ENCODE data around the gene PRPF38B. TPM values are rescaled to one million over a fixed set of nuclear protein-coding genes. Genes with fewer than 3 reads are reported as not detected.
A peak's percentile ranks its signal among the peaks of the same experiment; 100 is the strongest.

The PRPF38B gene
- total and polyA plus RNA-seq, 9 of the 15 experiments (the other 6 are each of a cell fraction or from before 2014, with no cell fraction given): 25.3 to 85.5 (median 66.4) TPM

DNA sequence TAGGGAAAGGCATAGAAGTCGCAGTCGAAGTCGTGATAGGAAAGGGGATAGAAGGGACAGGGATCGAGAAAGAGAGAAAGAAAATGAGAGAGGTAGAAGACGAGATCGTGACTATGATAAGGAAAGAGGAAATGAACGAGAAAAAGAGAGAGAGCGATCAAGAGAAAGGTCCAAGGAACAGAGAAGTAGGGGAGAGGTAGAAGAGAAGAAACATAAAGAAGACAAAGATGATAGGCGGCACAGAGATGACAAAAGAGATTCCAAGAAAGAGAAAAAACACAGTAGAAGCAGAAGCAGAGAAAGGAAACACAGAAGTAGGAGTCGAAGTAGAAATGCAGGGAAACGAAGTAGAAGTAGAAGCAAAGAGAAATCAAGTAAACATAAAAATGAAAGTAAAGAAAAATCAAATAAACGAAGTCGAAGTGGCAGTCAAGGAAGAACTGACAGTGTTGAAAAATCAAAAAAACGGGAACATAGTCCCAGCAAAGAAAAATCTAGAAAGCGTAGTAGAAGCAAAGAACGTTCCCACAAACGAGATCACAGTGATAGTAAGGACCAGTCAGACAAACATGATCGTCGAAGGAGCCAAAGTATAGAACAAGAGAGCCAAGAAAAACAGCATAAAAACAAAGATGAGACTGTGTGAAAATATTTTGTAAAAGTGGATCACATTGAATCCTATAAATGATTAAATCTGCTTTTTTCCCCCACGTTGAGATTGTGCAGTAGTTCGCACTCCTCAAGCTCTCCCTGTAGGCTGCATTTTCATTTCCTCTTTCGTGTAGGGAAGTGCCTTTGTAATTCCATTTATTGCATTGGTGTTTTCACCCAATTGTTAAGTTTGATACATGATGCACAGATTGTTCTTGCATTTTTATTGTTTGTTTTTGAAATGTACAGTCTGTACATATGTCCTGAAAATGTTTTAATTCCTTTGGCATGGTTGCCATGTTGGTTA lies 7.5 kb downstream of the PRPF38B start (continued):
- no peak for TF ChIP-seq STAG1 (CRISPR knock-in tag; IDR thresholded peaks at IDR 0.05; ENCODE audit: borderline replicate concordance)
- no peak for TF ChIP-seq FOXA1 (IDR thresholded peaks at IDR 0.05; ENCODE audit: borderline replicate concordance)
- TF ChIP-seq SPI1 (IDR thresholded peaks at IDR 0.05; ENCODE audit: borderline replicate concordance, low read depth, low read length): peak; percentile 67
- TF ChIP-seq HDAC1 (IDR thresholded peaks at IDR 0.05): peak; percentile 30 to 44; a peak in 1 of 4 replicates
- TF ChIP-seq NFE2L1 (tag; IDR thresholded peaks at IDR 0.05; ENCODE audit: borderline replicate concordance, low read depth): no peak
- TF ChIP-seq, protein P1, sequence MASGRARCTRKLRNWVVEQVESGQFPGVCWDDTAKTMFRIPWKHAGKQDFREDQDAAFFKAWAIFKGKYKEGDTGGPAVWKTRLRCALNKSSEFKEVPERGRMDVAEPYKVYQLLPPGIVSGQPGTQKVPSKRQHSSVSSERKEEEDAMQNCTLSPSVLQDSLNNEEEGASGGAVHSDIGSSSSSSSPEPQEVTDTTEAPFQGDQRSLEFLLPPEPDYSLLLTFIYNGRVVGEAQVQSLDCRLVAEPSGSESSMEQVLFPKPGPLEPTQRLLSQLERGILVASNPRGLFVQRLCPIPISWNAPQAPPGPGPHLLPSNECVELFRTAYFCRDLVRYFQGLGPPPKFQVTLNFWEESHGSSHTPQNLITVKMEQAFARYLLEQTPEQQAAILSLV (tag; IDR thresholded peaks at IDR 0.05): no peak
- TF ChIP-seq MCM5 (IDR thresholded peaks at IDR 0.05; ENCODE audit: low read depth): no peak
- TF ChIP-seq RAD21 (CRISPR knock-in tag; conservative IDR thresholded peaks at IDR 0.05 in 1 of 2, IDR thresholded peaks at IDR 0.05 in 1 of 2): no peak
- TF ChIP-seq CBFA2T3 (IDR thresholded peaks at IDR 0.05): no peak
- TF ChIP-seq, protein P2, sequence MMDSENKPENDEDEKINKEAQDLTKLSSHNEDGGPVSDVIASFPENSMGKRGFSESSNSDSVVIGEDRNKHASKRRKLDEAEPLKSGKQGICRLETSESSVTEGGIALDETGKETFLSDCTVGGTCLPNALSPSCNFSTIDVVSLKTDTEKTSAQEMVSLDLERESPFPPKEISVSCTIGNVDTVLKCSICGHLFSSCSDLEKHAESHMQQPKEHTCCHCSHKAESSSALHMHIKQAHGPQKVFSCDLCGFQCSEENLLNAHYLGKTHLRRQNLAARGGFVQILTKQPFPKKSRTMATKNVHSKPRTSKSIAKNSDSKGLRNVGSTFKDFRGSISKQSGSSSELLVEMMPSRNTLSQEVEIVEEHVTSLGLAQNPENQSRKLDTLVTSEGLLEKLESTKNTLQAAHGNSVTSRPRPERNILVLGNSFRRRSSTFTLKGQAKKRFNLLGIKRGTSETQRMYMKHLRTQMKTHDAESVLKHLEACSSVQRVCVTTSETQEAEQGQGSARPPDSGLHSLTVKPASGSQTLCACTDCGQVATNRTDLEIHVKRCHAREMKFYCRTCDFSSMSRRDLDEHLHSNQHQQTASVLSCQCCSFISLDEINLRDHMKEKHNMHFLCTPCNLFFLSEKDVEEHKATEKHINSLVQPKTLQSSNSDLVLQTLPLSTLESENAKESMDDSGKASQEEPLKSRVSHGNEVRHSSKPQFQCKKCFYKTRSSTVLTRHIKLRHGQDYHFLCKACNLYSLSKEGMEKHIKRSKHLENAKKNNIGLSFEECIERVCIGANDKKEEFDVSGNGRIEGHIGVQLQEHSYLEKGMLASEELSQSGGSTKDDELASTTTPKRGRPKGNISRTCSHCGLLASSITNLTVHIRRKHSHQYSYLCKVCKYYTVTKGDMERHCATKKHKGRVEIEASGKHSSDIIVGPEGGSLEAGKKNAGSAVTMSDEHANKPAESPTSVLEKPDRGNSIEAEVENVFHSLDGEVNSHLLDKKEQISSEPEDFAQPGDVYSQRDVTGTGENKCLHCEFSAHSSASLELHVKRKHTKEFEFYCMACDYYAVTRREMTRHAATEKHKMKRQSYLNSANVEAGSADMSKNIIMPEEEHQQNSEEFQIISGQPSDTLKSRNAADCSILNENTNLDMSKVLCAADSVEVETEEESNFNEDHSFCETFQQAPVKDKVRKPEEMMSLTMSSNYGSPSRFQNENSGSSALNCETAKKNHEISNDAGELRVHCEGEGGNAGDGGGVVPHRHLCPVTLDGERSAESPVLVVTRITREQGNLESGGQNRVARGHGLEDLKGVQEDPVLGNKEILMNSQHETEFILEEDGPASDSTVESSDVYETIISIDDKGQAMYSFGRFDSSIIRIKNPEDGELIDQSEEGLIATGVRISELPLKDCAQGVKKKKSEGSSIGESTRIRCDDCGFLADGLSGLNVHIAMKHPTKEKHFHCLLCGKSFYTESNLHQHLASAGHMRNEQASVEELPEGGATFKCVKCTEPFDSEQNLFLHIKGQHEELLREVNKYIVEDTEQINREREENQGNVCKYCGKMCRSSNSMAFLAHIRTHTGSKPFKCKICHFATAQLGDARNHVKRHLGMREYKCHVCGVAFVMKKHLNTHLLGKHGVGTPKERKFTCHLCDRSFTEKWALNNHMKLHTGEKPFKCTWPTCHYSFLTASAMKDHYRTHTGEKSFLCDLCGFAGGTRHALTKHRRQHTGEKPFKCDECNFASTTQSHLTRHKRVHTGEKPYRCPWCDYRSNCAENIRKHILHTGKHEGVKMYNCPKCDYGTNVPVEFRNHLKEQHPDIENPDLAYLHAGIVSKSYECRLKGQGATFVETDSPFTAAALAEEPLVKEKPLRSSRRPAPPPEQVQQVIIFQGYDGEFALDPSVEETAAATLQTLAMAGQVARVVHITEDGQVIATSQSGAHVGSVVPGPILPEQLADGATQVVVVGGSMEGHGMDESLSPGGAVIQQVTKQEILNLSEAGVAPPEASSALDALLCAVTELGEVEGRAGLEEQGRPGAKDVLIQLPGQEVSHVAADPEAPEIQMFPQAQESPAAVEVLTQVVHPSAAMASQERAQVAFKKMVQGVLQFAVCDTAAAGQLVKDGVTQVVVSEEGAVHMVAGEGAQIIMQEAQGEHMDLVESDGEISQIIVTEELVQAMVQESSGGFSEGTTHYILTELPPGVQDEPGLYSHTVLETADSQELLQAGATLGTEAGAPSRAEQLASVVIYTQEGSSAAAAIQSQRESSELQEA (IDR thresholded peaks at IDR 0.05; ENCODE audit: low read depth): 0 out of 2 replicates have a peak, but pooled peaks have one; percentile 22
- TF ChIP-seq ZNF507 (tag; conservative IDR thresholded peaks at IDR 0.05): no peak
- TF ChIP-seq RBM25 (IDR thresholded peaks at IDR 0.05; ENCODE audit: low read depth, low read length, severe bottlenecking): no peak
- TF ChIP-seq MTA1 (IDR thresholded peaks at IDR 0.05; ENCODE audit: borderline replicate concordance): no peak
- peak; percentile 33; the same call in 1 of the 2 replicates for TF ChIP-seq NFIC (IDR thresholded peaks at IDR 0.05)
- TF ChIP-seq, protein P3, sequence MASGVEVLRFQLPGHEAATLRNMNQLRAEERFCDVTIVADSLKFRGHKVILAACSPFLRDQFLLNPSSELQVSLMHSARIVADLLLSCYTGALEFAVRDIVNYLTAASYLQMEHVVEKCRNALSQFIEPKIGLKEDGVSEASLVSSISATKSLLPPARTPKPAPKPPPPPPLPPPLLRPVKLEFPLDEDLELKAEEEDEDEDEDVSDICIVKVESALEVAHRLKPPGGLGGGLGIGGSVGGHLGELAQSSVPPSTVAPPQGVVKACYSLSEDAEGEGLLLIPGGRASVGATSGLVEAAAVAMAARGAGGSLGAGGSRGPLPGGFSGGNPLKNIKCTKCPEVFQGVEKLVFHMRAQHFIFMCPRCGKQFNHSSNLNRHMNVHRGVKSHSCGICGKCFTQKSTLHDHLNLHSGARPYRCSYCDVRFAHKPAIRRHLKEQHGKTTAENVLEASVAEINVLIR (CRISPR knock-in tag; IDR thresholded peaks at IDR 0.05): no peak
- TF ChIP-seq SMARCB1 (IDR thresholded peaks at IDR 0.05; ENCODE audit: insufficient read length, low read depth): no peak
- TF ChIP-seq ZNF695 (CRISPR knock-in tag; IDR thresholded peaks at IDR 0.05): no peak

Data from K562 (cell line).